Left ventricle myocardium inferior (tissue), 1 donor: ENCODE data around the gene PHF14. TPM values are rescaled to one million over a fixed set of nuclear protein-coding genes. Genes with fewer than 3 reads are reported as not detected.

Experiments used
- DNase-seq: peaks from one replicate; pipeline ENCODE4 v3.0.0-alpha.2; 2020
- H3K27ac ChIP-seq: fragments of 200-600 bp; replicated peaks from 2 replicates; pipeline ENCODE4 v1.8.0; 2021
- H3K27me3 ChIP-seq: fragments of 200-600 bp; 2 replicates; pipeline ENCODE4 v1.8.0; 2021; ENCODE audit warnings: low read depth
- H3K36me3 ChIP-seq: fragments of 200-600 bp; 2 replicates; pipeline ENCODE4 v1.8.0; 2021
- H3K4me1 ChIP-seq: fragments of 200-600 bp; 2 replicates; pipeline ENCODE4 v1.8.0; 2021
- H3K4me3 ChIP-seq: fragments of 200-600 bp; 2 replicates; pipeline ENCODE4 v1.8.0; 2021; ENCODE audit warnings: mild to moderate bottlenecking, moderate library complexity
- H3K9me3 ChIP-seq: fragments of 200-600 bp; replicated peaks from 2 replicates; pipeline ENCODE4 v1.8.0; 2021
- CTCF ChIP-seq: fragments of 200-600 bp; IDR thresholded peaks from 2 replicates; pipeline ENCODE4 v1.8.0; 2021; ENCODE audit warnings: antibody characterized with exemption, mild to moderate bottlenecking, borderline replicate concordance
- intact Hi-C: fragments of 100-400 bp; cut with micrococcal nuclease; formaldehyde crosslinking; loops from one replicate; pipeline ENCODE4 v1.11.0; 2022
- total RNA-seq: library from RNA; stranded (reverse); fragmentation: NEBNext Ultra II Directional; extraction: Animal tissue kit (Norgen Biotek cat#: 25700); gene quantifications from one replicate; pipeline ENCODE4 v1.2.1, GENCODE V29; 2021
- donor health status: DM: no; HTN: yes; CAD: no; lungs with severe emphysema.

Gene PHF14
- total RNA-seq, 1 donor from 2014 or later, result 13.0 TPM

GRCh38 chr7:11078247-11078834 is 104.7 kb downstream of the PHF14 start:
- DNase-seq, result no peak
- no peak for TF ChIP-seq CTCF
- Histone ChIP-seq H3K27me3 (no peaks in the 10 kb centered on the region), H3K27ac (no peak overlapping the region), H3K9me3 (peaks cover 13% of the 10 kb centered on the region), H3K36me3 (peaks cover 26% of the 10 kb centered on the region), H3K4me1 (no peaks in the 10 kb centered on the region), H3K4me3 (no peak overlapping the region)
- intact Hi-C loops, result no loop called here

DNA sequence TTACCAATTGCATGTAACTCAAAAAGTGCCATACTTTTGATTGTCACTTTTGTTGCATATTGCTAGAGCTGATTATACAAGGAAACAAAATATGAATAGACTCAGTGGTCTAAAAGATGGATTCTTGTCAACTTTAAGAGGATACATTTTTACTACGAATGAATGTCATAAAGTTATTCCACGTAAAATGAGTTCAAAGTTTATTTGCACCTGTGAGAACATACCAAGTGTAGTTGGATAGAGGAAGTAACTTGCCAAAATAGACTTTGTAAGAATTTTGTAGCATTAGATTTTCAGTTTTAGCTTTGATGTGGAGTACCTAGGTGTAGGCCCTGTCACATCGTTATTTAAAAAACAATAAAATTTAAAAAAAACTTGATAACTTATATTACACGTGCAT is 106.2 kb downstream of the PHF14 start:
- Histone ChIP-seq H3K36me3 (peaks cover 18% of the 10 kb centered on the region), H3K4me1 (no peaks in the 10 kb centered on the region), H3K27me3 (no peaks in the 10 kb centered on the region), H3K9me3 (peaks cover 13% of the 10 kb centered on the region), H3K27ac (no peak overlapping the region), H3K4me3 (no peak overlapping the region)
- no peak for DNase-seq
- TF ChIP-seq CTCF, result no peak
- intact Hi-C loops, result no loop called here

DNA sequence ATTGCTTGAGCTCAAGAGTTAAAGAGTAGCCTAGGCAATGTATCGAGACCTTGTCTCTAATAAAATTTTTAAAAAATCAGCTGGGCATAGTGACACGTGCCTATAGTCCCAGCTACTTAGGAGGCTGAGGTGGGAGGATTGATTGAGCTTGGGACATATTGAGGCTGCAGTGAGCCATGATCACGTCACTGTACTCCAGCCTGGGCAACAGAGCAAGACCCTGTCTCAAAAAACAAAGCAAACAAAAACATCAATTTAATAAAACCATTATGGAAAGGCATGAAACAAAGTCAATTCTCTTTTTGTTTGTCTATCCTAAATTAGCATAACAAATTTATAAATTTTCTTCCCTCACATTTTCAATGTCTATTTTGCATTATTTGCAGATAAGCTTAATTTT is 108.4 kb downstream of the PHF14 start:
- no peak for DNase-seq
- peaks cover 13% of the 10 kb centered on the region for H3K9me3 ChIP-seq
- H3K27me3 ChIP-seq, result no peaks in the 10 kb centered on the region
- peaks cover 18% of the 10 kb centered on the region for H3K36me3 ChIP-seq
- intact Hi-C loops, result no loop called here
- H3K4me1 ChIP-seq, result no peaks in the 10 kb centered on the region
- H3K4me3 ChIP-seq, result no peak overlapping the region
- H3K27ac ChIP-seq, result no peak overlapping the region
- TF ChIP-seq CTCF, result no peak

- Histone ChIP-seq H3K4me3 (no peak overlapping the region), H3K9me3 (peaks cover 13% of the 10 kb centered on the region), H3K4me1 (no peaks in the 10 kb centered on the region), H3K27me3 (no peaks in the 10 kb centered on the region), H3K36me3 (peaks cover 23% of the 10 kb centered on the region), H3K27ac (no peak overlapping the region)
- no peak for TF ChIP-seq CTCF
- DNase-seq, result no peak
- intact Hi-C loops, result no loop called here
Measured at GRCh38 chr7:11082552-11083213, 109.0 kb downstream of the PHF14 start.

DNA sequence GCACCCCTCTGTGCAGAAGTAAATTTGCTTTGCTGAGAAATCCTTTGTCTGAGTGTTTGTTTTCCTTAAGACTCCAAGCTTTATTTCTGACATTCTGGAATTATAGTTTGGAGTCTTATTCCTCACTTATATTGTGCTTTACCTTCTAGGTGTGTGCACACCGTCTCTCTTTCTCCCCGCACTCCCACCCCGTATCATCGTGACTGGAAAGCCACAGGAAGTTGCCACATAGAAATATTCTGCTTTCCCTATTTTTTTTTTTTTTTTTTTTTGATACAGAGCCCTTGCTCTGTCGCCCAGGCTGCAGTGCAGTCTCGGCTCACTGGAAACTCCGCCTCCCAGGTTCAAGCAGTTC is 109.5 kb downstream of the PHF14 start:
- H3K36me3 ChIP-seq, result peaks cover 23% of the 10 kb centered on the region
- no peaks in the 10 kb centered on the region for H3K4me1 ChIP-seq
- H3K9me3 ChIP-seq, result peaks cover 13% of the 10 kb centered on the region
- no peak overlapping the region for H3K4me3 ChIP-seq
- TF ChIP-seq CTCF, result no peak
- intact Hi-C loops, result no loop called here
- no peaks in the 10 kb centered on the region for H3K27me3 ChIP-seq
- no peak for DNase-seq
- no peak overlapping the region for H3K27ac ChIP-seq
